NCI-H1436 (cell line): ENCODE measurements around the gene MEGF6.

ENCODE experiments used
- DNase-seq: peaks from one replicate; lab custom pipeline; 2025; lab: John Stamatoyannopoulos, UW

The MEGF6 gene

GRCh38 chr1:3608154-3608553 lies 3.2 kb downstream of the MEGF6 start:
- no peak for DNase-seq

GRCh38 chr1:3607703-3608065 lies 3.6 kb downstream of the MEGF6 start:
- no peak for DNase-seq

GRCh38 chr1:3606779-3607702 lies 4.3 kb downstream of the MEGF6 start:
- no peak for DNase-seq

- no peak for DNase-seq
These were observed 6.1 kb downstream of the MEGF6 start for GRCh38 chr1:3604997-3605823.

GRCh38 chr1:3604468-3604974 lies 6.8 kb downstream of the MEGF6 start:
- DNase-seq = no peak

- no peak for DNase-seq
These were observed 7.5 kb downstream of the MEGF6 start for GRCh38 chr1:3603571-3604467.

- DNase-seq = no peak
These were observed 8.2 kb downstream of the MEGF6 start for GRCh38 chr1:3603156-3603555.

- DNase-seq = no peak
These were observed 8.9 kb downstream of the MEGF6 start for GRCh38 chr1:3602375-3602774.

GRCh38 chr1:3601743-3602142 lies 9.6 kb downstream of the MEGF6 start:
- DNase-seq = no peak

GRCh38 chr1:3600354-3600753 lies 11.0 kb downstream of the MEGF6 start:
- no peak for DNase-seq

GRCh38 chr1:3599816-3600215 lies 11.5 kb downstream of the MEGF6 start:
- DNase-seq = no peak

GRCh38 chr1:3599286-3599811 lies 12.0 kb downstream of the MEGF6 start:
- DNase-seq = no peak

- DNase-seq = no peak
These were observed 12.6 kb downstream of the MEGF6 start for GRCh38 chr1:3598522-3599285.

- DNase-seq = no peak
These were observed 13.2 kb downstream of the MEGF6 start for GRCh38 chr1:3598051-3598491.

GRCh38 chr1:3597599-3597964 lies 13.7 kb downstream of the MEGF6 start:
- no peak for DNase-seq

- no peak for DNase-seq
These were observed 14.4 kb downstream of the MEGF6 start for GRCh38 chr1:3596663-3597598.

GRCh38 chr1:3595949-3596348 lies 15.4 kb downstream of the MEGF6 start:
- DNase-seq = no peak

- DNase-seq = no peak
These were observed 16.5 kb downstream of the MEGF6 start for GRCh38 chr1:3594706-3595377.

GRCh38 chr1:3593745-3594144 lies 17.6 kb downstream of the MEGF6 start:
- no peak for DNase-seq
